Activated CD8-positive, alpha-beta memory T cell treated with anti-CD3 and anti-CD28 coated beads for 4 hours (primary cell): ENCODE measurements around the gene SAMSN1.
"Not testable (repeated sequence)": the region's sequence is repeated elsewhere in the genome, so short reads cannot be mapped to it uniquely, and the experiment has no call there.

Experiments used
- DNase-seq, 2 donors: peaks; one replicate each; pipeline ENCODE4 v3.0.0-alpha.2; 2020; ENCODE audit warnings: low read depth in 2 of 2

SAMSN1 gene

DNA sequence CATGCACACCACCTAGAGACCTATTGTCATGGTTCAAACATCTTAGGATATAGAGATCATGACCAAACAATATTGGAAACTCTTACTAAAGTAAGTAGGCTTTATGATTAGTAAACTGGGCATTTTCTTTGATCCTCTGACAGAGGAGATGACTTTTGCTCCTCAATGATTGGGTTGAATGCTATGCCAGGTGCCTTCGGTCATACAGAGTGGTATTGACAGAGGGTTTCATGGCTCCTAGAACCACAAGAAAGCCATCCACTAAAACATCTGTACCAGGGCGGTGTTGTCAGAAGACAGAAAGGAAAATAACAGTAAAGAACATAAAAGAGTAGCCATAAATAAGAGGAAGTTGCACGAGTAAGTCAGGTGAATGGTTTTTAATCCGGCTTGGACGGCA lies 20.8 kb upstream of the SAMSN1 start:
- no peak for DNase-seq

- DNase-seq, result no peak
These were observed 16.8 kb upstream of the SAMSN1 start for GRCh38 chr21:14562959-14563358.

DNA sequence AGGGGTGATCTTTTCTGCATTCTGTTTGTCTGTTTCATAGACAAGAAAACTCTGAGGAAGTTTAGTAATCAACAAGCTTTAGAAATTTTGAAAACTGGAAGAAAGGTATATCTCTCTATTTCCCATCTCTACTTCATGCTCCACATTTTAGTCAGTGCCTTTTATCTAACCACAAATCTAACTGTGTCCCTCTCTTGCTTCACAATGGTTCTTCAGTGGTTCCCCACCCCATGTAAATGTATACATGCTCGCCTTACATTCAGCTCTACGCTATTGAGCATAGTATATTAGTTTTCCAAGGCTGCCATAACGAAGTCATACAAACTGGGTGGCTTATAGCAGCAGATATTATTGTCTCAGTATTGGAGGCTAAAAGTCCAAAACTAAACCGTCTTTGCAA lies 14.4 kb upstream of the SAMSN1 start:
- DNase-seq, result no peak

DNA sequence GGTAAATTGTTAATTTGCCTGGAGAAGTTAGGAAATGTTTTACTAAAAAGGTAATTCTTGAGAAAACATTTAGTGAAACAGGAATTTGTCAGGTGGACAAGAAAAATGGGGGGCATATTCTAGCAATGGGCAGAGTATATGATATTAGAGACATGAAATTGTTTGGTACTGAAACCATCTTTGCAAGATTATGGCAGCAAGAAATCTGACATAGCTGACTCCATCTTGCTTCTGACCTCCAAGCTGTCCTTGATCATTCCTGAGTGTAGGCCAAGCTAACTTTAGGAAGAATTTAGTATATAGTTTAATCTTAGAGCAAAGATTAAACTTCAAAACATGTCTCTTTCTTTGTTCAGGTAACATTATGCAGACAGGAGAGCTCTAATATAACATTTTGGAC lies 14.0 kb upstream of the SAMSN1 start:
- no peak for DNase-seq

DNA sequence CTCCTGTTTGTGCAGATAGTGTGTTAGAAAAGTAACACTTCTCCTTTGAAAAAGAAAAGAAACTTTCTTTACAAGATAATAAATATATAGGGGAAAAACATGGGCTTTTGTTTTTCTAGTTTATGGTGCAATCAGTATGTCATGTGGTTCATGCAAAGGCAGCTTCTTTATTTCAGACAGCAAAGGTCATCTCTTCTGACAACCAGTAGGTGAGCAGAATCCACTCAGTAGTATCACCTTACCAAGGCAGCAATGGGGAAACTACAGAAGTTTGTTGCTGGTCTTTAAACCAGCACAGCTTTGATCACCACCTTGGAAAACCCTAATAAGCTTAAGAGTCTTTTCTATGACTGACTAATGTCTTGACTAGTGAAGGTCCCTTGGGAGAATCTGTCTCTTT lies 13.0 kb upstream of the SAMSN1 start:
- no peak for DNase-seq

GRCh38 chr21:14557413-14557812 lies 11.3 kb upstream of the SAMSN1 start:
- no peak for DNase-seq

GRCh38 chr21:14554948-14555347 lies 8.8 kb upstream of the SAMSN1 start:
- DNase-seq, result no peak

DNA sequence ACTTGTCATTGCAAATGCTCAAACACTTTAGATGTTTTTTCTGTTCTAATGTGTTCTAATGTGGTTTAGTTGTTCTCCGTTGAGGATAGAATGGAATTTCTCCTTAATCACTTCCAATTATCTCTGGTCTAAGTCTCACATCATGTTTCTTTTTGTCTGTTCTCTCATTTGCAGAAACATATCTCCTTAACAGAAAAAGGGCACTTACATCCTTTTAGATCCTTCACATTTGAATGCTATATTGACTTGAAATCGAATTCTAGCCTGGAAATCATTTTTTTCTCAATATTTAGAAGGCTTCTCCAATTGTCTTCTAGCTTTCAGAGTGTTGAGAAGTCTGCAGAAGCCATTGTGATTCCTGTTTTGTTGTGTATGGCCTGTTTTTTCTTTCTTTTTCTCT lies 7.3 kb upstream of the SAMSN1 start:
- DNase-seq, result no peak

DNA sequence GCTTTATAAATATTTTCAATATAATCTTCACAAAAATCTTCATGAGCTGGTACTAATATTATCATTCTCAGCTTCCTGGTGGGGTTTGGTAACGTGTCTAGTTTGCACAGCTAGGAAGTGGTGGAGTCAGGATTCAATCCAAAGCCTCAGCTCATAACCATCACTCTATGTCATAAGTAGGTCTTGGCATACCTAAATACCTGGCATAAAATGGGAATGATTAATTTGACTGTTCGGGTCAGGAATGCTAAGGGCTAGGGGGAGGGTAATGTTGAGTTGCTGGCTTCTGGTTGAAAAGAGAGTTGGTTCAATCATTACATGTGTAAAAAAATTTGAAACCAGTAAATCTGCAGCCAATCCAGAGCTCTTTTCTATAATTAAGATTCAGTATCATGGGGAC lies 5.6 kb upstream of the SAMSN1 start:
- no peak for DNase-seq

DNA sequence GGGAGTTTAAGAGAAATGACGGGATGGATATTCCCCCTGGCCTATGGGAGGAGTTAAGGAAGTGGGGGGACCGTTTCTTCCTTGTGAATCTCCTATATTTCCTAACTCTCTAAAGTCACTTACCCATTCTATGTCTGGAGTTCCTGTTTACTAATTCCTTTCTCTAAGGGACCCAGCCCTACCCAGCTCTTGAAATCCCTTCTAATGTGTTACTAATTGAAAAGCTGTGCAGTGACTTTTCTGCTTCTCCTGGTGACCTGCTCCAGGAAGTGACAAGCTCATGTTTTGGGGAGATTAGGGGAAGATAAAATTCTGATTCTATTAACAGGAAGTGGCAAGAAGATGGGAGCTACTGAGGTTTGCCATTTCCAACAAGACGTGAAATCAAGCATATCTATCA lies 4.0 kb upstream of the SAMSN1 start:
- no peak for DNase-seq

DNA sequence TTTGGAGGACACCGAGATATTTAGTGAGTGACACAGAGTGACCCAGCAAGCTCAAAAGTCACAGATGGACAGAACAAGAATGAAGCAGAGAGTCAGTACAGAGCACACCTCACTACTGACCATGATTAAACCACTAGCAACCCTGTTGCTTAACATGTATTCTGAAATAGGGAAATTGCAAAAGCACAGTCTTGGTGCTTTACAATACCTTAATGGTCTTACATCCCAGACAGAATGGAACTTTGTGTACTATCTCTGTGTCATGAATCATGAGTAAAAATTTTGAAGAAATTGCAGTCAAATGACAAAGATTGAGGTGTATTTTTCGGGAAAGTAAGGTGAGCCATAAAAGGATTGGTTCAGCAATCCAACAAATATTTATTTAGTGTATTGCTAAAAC lies 2.7 kb upstream of the SAMSN1 start:
- DNase-seq, result no peak

DNA sequence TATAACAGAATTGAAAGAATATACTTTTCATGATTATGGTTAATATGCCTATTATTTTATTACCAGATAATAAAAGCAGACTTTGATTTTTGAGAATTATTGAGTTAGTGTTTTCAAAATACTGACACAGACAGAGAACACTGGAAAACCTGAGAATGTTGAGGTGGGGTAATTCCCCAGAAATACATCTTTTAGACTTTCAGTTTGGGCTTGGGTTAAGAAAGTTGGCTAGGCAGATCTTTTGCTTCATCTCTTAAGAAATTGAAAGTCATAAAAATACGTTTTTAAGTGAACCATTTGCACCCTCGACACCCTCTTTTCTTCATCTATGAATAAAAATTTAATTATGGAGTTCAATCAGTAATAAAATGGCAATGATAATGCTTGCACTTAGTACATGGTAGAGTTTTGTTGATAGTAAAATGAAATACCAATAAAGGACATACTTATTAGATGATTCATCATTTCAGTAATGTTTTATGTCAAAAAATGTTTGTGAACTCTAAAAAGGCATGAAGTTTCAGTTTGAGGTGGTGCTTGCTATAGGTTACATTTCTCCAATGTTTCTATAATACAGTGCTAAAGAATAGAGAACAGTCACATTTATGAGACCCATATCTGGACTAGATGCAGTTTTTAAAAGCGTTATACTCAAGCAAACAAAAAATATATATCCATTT lies 1.9 kb upstream of the SAMSN1 start:
- DNase-seq, result no peak

- DNase-seq, result not testable (repeated sequence)
These were observed 604 bp upstream of the SAMSN1 start for GRCh38 chr21:14546719-14547118.

DNA sequence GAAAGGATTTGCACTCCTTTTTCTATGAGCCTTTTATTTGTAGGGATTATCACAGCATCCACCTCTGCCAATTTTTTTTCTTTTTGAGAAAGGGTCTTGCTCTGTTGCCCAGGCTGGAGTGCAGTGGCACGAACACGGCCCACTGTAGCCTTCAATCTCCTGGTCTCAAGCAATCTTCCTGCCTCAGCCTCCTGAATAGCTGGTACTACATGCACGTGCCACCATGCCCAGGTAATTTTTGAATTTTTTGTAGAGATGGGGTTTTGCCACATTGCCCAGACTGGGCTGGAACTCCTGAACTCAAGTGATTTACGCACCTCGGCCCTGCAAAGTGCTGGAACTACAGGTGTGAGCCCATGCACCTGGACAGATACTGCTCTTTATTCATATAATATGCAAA lies 2.1 kb downstream of the SAMSN1 start:
- DNase-seq, result no peak

DNA sequence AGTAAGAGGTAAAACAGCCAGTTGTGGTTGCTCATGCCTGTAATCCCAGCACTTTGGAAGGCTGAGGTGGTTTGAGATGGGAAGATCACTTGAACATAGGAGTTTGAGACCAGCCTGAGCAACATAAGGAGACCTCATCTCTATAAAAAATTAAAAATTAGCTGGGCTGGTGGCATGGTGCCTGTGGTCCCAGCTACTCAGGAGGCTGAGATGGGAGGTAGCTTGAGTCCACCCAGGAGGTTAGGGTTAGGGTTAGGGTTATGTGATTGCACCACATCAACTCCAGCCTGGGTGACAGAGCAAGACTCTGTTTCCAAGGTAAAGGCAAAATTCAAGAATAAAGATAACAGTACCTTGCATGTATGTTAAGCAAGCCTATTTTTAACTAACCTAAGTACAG lies 3.5 kb downstream of the SAMSN1 start:
- no peak for DNase-seq

GRCh38 chr21:14541841-14542490 lies 4.1 kb downstream of the SAMSN1 start:
- no peak for DNase-seq

DNA sequence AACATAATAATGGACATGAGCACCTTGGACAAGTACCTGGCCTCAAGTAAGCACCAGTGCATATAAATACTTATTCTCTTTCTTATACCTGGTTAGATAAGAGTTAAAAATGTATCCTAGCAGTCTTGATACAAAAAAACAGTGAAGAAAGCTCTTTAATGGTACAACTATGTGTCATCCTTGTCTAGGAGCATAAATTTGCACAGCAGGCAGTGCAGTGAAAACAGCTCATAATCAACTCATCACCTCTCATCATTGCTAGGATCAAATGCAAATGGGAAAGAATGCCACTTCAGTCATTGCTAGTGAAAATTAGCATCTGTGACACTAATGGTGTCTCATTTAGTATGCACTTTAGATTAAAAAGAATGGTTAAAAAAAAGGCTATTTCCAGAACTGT lies 7.6 kb downstream of the SAMSN1 start:
- no peak for DNase-seq

DNA sequence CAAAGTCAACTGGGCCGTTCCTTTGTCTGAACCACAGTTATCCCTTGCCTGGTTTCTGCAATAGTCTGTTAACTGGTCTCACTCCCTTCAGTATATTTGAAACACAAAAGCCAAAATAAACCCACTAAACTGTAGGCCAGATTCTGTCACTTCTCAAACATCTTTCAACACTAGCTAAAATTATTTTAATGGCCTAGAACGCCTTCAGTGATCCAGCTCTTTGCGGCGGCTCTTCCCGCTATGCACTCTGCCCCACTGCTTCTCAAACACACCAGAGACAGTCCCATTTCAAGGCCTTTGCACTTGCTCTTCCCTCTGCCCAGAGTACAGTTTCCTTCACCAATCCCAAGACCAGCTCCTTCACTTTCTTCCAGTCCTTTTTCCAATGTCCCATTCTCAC lies 9.2 kb downstream of the SAMSN1 start:
- no peak for DNase-seq

DNA sequence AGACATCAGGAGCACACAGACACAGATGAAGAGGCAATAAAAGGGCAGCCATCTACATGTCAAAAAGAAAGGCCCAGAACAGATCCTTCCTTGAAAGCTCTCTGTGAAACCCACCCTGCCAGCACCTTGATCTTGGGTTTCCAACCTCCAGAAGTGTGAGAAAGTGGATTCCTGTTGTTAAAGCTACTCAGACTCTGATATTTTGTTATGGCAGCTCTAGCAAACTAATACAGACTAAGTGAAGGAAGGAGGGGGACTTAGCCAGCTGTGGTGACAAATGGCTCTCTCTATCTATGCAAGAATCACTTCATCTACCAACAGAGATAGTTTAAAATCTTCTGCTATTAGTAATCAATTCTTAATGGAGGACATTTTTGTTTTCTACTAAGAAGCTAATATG lies 10.4 kb downstream of the SAMSN1 start:
- DNase-seq, result no peak

GRCh38 chr21:14533499-14534428 lies 12.4 kb downstream of the SAMSN1 start:
- DNase-seq, result no peak

GRCh38 chr21:14531757-14532316 lies 14.3 kb downstream of the SAMSN1 start:
- no peak for DNase-seq

GRCh38 chr21:14530592-14530991 lies 15.5 kb downstream of the SAMSN1 start:
- DNase-seq, result no peak
